Endodermal cell (in vitro differentiated cells): Measurements from ENCODE around the gene UBIAD1. TPM values are rescaled to one million over a fixed set of nuclear protein-coding genes. Genes with fewer than 3 reads are reported as not detected.
"Not testable (repeated sequence)": the region's sequence is repeated elsewhere in the genome, so short reads cannot be mapped to it uniquely, and the experiment has no call there.

Experiments used
- DNase-seq: peaks from one replicate; pipeline ENCODE4 v3.0.0-alpha.2; 2017
- H3K27ac ChIP-seq: 2 replicates; pipeline ENCODE4 v1.5.1; 2013; ENCODE audit warnings: mild to moderate bottlenecking, low read depth, low read length, moderate library complexity
- H3K27me3 ChIP-seq: 2 replicates; pipeline ENCODE4 v1.6.1; 2013; ENCODE audit warnings: mild to moderate bottlenecking, low read length, moderate library complexity; ENCODE audit not compliant: insufficient read depth, control insufficient read depth, poor library complexity, severe bottlenecking
- H3K36me3 ChIP-seq: 2 replicates; pipeline ENCODE4 v1.7.0; 2013; ENCODE audit warnings: mild to moderate bottlenecking, low read length, moderate library complexity; ENCODE audit not compliant: control insufficient read depth, insufficient read depth
- H3K4me1 ChIP-seq: one replicate; pipeline ENCODE4 v1.7.0; 2013; ENCODE audit warnings: low read length; ENCODE audit not compliant: control insufficient read depth, insufficient read depth
- H3K4me3 ChIP-seq: 2 replicates; pipeline ENCODE4 v1.5.1; 2013; ENCODE audit warnings: mild to moderate bottlenecking, low read length, moderate library complexity
- H3K9ac ChIP-seq: 2 replicates; pipeline ENCODE4 v1.6.1; 2013; ENCODE audit warnings: mild to moderate bottlenecking, low read length, moderate library complexity; ENCODE audit not compliant: poor library complexity, severe bottlenecking; ENCODE audit errors: extremely low read depth
- H3K9me3 ChIP-seq: 2 replicates; pipeline ENCODE4 v1.6.1; 2013; ENCODE audit warnings: mild to moderate bottlenecking, low read length, moderate library complexity; ENCODE audit not compliant: control insufficient read depth
- H3K27ac Mint-ChIP-seq: 2 replicates; pipeline ENCODE4 v1.8.0; 2020; ENCODE audit warnings: mixed read lengths
- H3K27me3 Mint-ChIP-seq: 2 replicates; pipeline ENCODE4 v1.8.0; 2021; ENCODE audit warnings: mild to moderate bottlenecking, mixed read lengths; ENCODE audit not compliant: insufficient read depth
- H3K36me3 Mint-ChIP-seq: 2 replicates; pipeline ENCODE4 v1.8.0; 2020; ENCODE audit warnings: low read depth, mixed read lengths
- H3K4me1 Mint-ChIP-seq: 2 replicates; pipeline ENCODE4 v1.8.0; 2020; ENCODE audit warnings: mixed read lengths
- H3K4me3 Mint-ChIP-seq: 2 replicates; pipeline ENCODE4 v1.8.0; 2020; ENCODE audit warnings: mild to moderate bottlenecking, moderate library complexity, mixed read lengths
- H3K9me3 Mint-ChIP-seq: 2 replicates; pipeline ENCODE4 v1.8.0; 2020; ENCODE audit warnings: mild to moderate bottlenecking, mixed read lengths
- WGBS, 2 experiments: methylation state at CpG; one replicate each; pipeline versions ENCODE4 v1.1.5 to v1.1.7; 2013; ENCODE audit warnings: missing lambda C conversion rate in 2 of 2, mixed read lengths in 1 of 2; ENCODE audit not compliant: insufficient coverage in 1 of 2, insufficient read length in 1 of 2; 5-methylcytosine and 5-hydroxymethylcytosine counted together
- total RNA-seq, 2 donors: library from RNA; stranded (reverse); fragmentation: NEBNext Ultra II Directional in 1 of 2; extraction: Animal tissue kit (Norgen Biotek cat#: 25700) in 1 of 2; gene quantifications; 2 replicates in 1 of 2; 3 replicates in 1 of 2; pipeline ENCODE4 v1.2.1, GENCODE V29; 2021
- TF ChIP-seq, protein P1 (sequence below): fragments of 200-600 bp; sonication (generic); conservative IDR thresholded peaks from 2 replicates; pipeline ENCODE4 v1.5.0; 2021; ENCODE audit warnings: antibody characterized with exemption, mild to moderate bottlenecking

The UBIAD1 gene
- total RNA-seq, 2 donors from 2014 or later = 12.9 to 15.9 TPM

GRCh38 chr1:11256299-11256698, 16.7 kb upstream of the UBIAD1 start:
- Mint-ChIP-seq H3K27me3 (no peaks in the 10 kb centered on the region), H3K36me3 (peaks cover 75% of the 10 kb centered on the region), H3K4me1 (peaks cover 9% of the 10 kb centered on the region), H3K4me3 (no peak overlapping the region), H3K27ac (peak overlapping the region; percentile 79), H3K9me3 (no peaks in the 10 kb centered on the region)
- peaks cover 79% of the 10 kb centered on the region for H3K36me3 ChIP-seq
- no peak for DNase-seq
- no peak overlapping the region for H3K27ac ChIP-seq
- H3K27me3 ChIP-seq = no peaks in the 10 kb centered on the region
- H3K4me1 ChIP-seq = peaks cover 5% of the 10 kb centered on the region
- WGBS, 2 experiments = 83 to 96% methylated on average over 1 of the region's 1 CpG
- H3K4me3 ChIP-seq = no peak overlapping the region
- TF ChIP-seq, protein P1, sequence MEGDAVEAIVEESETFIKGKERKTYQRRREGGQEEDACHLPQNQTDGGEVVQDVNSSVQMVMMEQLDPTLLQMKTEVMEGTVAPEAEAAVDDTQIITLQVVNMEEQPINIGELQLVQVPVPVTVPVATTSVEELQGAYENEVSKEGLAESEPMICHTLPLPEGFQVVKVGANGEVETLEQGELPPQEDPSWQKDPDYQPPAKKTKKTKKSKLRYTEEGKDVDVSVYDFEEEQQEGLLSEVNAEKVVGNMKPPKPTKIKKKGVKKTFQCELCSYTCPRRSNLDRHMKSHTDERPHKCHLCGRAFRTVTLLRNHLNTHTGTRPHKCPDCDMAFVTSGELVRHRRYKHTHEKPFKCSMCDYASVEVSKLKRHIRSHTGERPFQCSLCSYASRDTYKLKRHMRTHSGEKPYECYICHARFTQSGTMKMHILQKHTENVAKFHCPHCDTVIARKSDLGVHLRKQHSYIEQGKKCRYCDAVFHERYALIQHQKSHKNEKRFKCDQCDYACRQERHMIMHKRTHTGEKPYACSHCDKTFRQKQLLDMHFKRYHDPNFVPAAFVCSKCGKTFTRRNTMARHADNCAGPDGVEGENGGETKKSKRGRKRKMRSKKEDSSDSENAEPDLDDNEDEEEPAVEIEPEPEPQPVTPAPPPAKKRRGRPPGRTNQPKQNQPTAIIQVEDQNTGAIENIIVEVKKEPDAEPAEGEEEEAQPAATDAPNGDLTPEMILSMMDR = no peak
- no peaks in the 10 kb centered on the region for H3K9me3 ChIP-seq
- no peak overlapping the region for H3K9ac ChIP-seq

DNA sequence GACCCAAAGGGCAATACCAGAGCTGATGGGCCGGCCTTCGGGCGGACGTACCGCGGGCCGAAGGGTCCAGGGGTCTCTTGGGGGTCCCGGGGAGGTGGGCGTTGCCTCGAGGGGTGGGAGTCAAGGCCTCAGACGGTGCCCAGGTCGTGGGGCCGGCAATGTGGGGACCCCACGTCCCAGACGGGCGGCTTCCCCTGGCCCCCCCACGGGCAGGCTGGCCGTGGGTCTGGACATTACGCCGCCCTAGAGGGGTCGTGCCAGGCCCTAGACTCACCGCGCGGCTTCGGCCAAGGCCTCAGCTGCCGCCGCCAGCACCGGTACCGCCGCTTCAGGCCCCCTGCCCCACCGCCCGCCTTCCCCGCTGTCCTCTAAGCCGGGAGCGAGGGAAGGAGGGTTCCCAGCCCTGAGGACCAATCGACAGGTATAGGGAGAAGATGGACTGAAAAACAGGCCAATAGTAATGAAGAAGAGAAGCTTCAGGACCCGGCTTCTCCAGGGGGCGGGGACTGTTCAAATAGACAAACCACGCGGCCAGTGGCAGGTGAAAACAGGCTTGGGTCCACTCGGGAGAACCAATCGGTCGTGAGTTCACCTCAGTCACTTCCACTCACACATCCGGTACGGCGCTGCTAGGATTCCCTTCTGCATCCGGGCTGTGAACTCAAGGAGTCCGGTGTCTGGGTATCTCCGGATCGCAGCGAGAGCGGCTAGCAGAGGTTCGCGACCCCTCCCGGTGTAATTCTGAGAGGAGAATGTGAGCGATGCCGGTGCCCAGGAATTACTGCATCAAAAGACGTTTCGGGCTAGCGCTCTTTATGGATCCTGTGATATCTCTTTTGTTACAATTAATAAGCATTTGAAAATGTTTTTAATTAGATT, 10.6 kb upstream of the UBIAD1 start, which contains the start of gene MTOR:
TSS of gene MTOR (minus strand) at position 381 of the 879 bp plus-strand sequence. CDS start 3,142 bp downstream, outside the sequence.
- DNase-seq = peak; percentile 100
- H3K9me3 ChIP-seq = no peaks in the 10 kb centered on the region
- peaks cover 26% of the 10 kb centered on the region for H3K36me3 ChIP-seq
- no peak within 1 kb of the TSS for H3K27ac ChIP-seq
- no peaks in the 10 kb centered on the region for H3K4me1 ChIP-seq
- TF ChIP-seq, protein P1 = peak; percentile 48
- Mint-ChIP-seq H3K4me1 (peaks cover 7% of the 10 kb centered on the region), H3K4me3 (peak within 1 kb of the TSS; percentile 88), H3K27ac (peak within 1 kb of the TSS; percentile 91), H3K27me3 (peaks cover 2% of the 10 kb centered on the region), H3K36me3 (peaks cover 24% of the 10 kb centered on the region), H3K9me3 (no peaks in the 10 kb centered on the region)
- no peaks in the 10 kb centered on the region for H3K27me3 ChIP-seq
- H3K9ac ChIP-seq = peak within 1 kb of the TSS; percentile 81
- WGBS, 2 experiments = 0 to 2% methylated on average over 22 to 60 of the region's 60 CpGs
- peak within 1 kb of the TSS; percentile 99 for H3K4me3 ChIP-seq

DNA sequence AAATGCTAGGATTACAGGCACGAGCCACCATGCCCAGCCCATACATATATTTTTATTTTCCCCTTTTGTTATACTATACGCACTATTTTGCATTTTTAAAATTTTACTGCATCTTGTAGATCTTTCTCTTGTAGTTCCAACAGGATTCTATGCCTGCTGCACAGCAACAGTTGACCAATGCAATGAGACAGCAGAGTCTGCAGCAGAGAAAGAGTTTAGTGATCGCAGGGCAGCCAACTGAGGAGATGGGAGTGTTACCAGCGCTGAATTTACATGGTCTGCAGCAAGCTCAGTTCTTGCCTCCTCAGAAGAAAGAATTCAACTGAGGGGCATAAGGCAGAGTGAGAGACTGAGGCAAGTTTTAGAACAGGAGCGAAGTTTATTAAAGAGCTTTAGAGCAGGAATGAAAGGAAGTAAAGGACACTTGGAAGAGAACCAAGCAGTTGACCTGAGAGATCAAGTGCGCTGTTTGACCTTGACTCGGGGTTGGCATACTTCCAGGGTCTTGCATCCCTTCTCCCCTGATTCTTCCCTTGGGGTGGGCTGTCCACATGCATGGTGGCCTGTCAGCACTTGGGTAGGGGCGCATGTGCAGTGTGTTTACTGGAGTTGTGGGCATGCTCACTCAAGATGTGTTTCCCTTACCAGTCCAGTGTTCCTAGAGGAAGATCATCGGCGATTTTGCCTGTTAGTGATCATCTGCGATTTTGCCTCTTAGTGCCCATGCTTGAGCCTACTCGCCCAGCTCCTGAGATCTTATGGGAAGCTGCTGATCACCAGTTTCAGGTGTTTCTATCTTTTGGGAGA, 6.5 kb upstream of the UBIAD1 start:
- H3K27ac Mint-ChIP-seq = no peak overlapping the region
- no peak for DNase-seq
- H3K36me3 ChIP-seq = no peaks in the 10 kb centered on the region
- no peak overlapping the region for H3K4me3 ChIP-seq
- no peaks in the 10 kb centered on the region for H3K36me3 Mint-ChIP-seq
- no peaks in the 10 kb centered on the region for H3K27me3 ChIP-seq
- H3K4me1 Mint-ChIP-seq = peaks cover 5% of the 10 kb centered on the region
- peaks cover 2% of the 10 kb centered on the region for H3K27me3 Mint-ChIP-seq
- no peaks in the 10 kb centered on the region for H3K9me3 Mint-ChIP-seq
- H3K4me1 ChIP-seq = no peaks in the 10 kb centered on the region
- no peak overlapping the region for H3K9ac ChIP-seq
- no peaks in the 10 kb centered on the region for H3K9me3 ChIP-seq
- TF ChIP-seq, protein P1 = no peak
- 86 to 88% methylated on average over 11 to 12 of the region's 12 CpGs for WGBS, 2 experiments
- no peak overlapping the region for H3K4me3 Mint-ChIP-seq
- no peak overlapping the region for H3K27ac ChIP-seq

DNA sequence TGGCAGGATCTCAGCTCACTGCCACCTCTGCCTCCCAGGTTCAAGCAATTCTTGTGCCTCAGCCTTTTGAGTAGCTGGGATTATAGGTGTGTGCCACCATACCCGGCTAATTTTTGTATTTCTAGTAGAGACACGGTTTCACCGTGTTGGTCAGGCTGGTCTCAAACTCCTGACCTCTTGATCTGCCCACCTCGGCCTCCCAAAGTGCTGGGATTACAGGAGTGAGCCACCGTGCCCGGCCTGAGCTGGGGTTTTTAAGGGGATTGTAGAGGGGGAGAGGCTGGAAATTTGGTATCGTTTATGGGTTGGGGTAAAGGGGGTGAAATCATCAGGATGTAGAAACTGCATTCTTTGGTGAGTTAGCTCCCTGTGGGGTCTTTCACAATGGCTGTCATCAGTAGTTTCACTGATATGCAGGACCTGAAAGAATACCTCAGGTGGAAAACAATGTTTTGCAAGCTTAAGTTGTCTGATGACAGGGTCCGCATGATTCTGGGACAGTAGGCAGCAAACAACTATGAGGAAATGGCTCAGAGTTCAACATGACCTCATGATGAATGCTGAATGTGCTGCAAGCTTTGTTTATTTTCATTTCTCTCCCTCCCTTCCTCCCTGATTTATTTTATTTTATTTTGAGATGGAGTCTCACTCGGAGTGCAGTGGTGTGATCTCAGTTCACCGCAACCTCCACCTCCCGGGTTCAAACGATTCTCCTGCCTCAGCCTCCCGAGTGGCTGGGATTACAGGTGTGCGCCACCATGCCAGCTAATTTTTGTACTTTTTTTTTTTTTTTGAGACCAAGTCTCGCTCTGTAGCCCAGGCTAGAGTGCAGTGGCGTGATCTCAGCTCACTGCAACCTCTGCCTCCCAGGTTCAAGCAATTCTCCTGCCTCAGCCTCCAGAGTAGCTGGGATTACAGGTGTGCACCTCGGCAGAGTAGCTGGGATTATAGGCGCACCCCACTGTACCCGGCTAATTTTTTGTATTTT, 5.4 kb upstream of the UBIAD1 start:
- H3K27ac Mint-ChIP-seq, H3K9me3 ChIP-seq, DNase-seq, H3K27ac ChIP-seq, H3K4me3 ChIP-seq, H3K9me3 Mint-ChIP-seq, H3K9ac ChIP-seq, H3K4me3 Mint-ChIP-seq, H3K36me3 Mint-ChIP-seq, H3K36me3 ChIP-seq, H3K4me1 ChIP-seq, H3K27me3 Mint-ChIP-seq, H3K4me1 Mint-ChIP-seq, H3K27me3 ChIP-seq: not testable (repeated sequence)
- WGBS, 2 experiments = 89 to 91% methylated on average over 17 to 19 of the region's 19 CpGs
